HCT116 (cell line): Measurements from ENCODE around the gene APIP. TPM values are rescaled to one million over a fixed set of nuclear protein-coding genes. Genes with fewer than 3 reads are reported as not detected.

Source experiments
- ATAC-seq: fragments of 200-7000 bp; cut with Tn5 transposase; 2 replicates; pipeline ENCODE4 v1.9.1; 2020; ENCODE audit warnings: mild to moderate bottlenecking, moderate library complexity
- BruUV-seq: library from RNA; stranded (reverse); fragments of 400-500 nt; replicated peaks from 2 replicates; lab custom pipeline; 2021; lab: Mats Ljungman, UMichigan
- CTCF ChIA-PET: fragments of 300-600 bp; sonication (Branson Sonifier 250); formaldehyde crosslinking; loops from one replicate; lab custom pipeline; 2021; ENCODE audit warnings: antibody characterized with exemption; lab: Charles Lee
- POLR2A ChIA-PET: fragments of 300-600, 350-600 bp; sonication (Branson Sonifier 250); formaldehyde crosslinking; loops from one replicate; lab custom pipeline; 2021; ENCODE audit warnings: antibody characterized with exemption; lab: Charles Lee
- RAD21 ChIA-PET, 2 experiments: fragments of 300-600 bp; sonication (Branson Sonifier 250); formaldehyde crosslinking; loops; one replicate each; lab custom pipeline; 2023; ENCODE audit warnings: low total read pairs in 2 of 2; ENCODE audit not compliant: uncharacterized antibody in 2 of 2, unreplicated experiment in 2 of 2, low non-redundant PET in 1 of 2; lab: Charles Lee
- DNase-seq: peaks from one replicate; pipeline ENCODE4 v3.0.0-alpha.2; 2010; ENCODE audit warnings: low read depth, low spot score
- H2AFZ ChIP-seq: fragments of 200-600 bp; shearing (Covaris generic), sonication (generic); 2 replicates; pipeline ENCODE4 v1.6.1; 2017; ENCODE audit warnings: low read depth, mixed run types, mixed read lengths, antibody characterized with exemption, low read length; ENCODE audit not compliant: poor library complexity, severe bottlenecking
- H3K27ac ChIP-seq: 2 replicates; pipeline ENCODE4 v1.5.1; 2012; ENCODE audit warnings: low read depth, low read length
- H3K27me3 ChIP-seq: fragments of 200-600 bp; sonication (generic); 2 replicates; pipeline ENCODE4 v1.6.1; 2016; ENCODE audit warnings: mixed run types, low read length, mixed read lengths; ENCODE audit not compliant: insufficient read depth
- H3K36me3 ChIP-seq, 2 experiments: fragments of 200-500 bp in 1 of 2; fragments of 200-600 bp in 1 of 2; sonication (Bioruptor generic) in 1 of 2; sonication (generic) in 1 of 2; 2 replicates each; pipeline versions ENCODE4 v1.5.1 to v1.6.1; 2014 to 2016; ENCODE audit warnings: low read length in 2 of 2, inconsistent platforms in 1 of 2, mixed read lengths in 1 of 2, mixed run types in 1 of 2; ENCODE audit not compliant: insufficient read depth in 2 of 2, control insufficient read depth in 1 of 2
- H3K4me1 ChIP-seq, 2 experiments: fragments of 200-600 bp in 1 of 2; sonication (generic) in 1 of 2; 2 replicates each; pipeline versions ENCODE4 v1.5.1 to v1.6.1; 2012 to 2017; ENCODE audit warnings: low read length in 2 of 2, inconsistent platforms in 1 of 2, mild to moderate bottlenecking in 1 of 2, mixed read lengths in 1 of 2, mixed run types in 1 of 2, moderate library complexity in 1 of 2; ENCODE audit not compliant: insufficient read depth in 2 of 2, control insufficient read depth in 1 of 2
- H3K4me2 ChIP-seq: fragments of 200-600 bp; sonication (generic); 2 replicates; pipeline ENCODE4 v1.6.1; 2017; ENCODE audit warnings: mixed run types, low read length, mixed read lengths
- H3K4me3 ChIP-seq, 2 experiments: fragments of 200-600 bp in 1 of 2; sonication (generic) in 1 of 2; replicated peaks in 1 of 2; 2 replicates each; pipeline ENCODE4 v1.5.1; 2011 to 2016; ENCODE audit warnings: low read length in 2 of 2, control low read depth in 1 of 2, low read depth in 1 of 2, mild to moderate bottlenecking in 1 of 2, mixed read lengths in 1 of 2, mixed run types in 1 of 2
- H3K79me2 ChIP-seq: fragments of 200-600 bp; sonication (generic); 2 replicates; pipeline ENCODE4 v1.6.1; 2017; ENCODE audit warnings: mild to moderate bottlenecking, mixed run types, low read length, moderate library complexity, mixed read lengths; ENCODE audit not compliant: insufficient read depth
- H3K9ac ChIP-seq: fragments of 200-600 bp; sonication (generic); 2 replicates; pipeline ENCODE4 v1.6.1; 2016; ENCODE audit warnings: low read length, mixed read lengths
- H3K9me2 ChIP-seq: fragments of 200-600 bp; sonication (generic), shearing (Covaris generic); 2 replicates; pipeline ENCODE4 v1.6.1; 2017; ENCODE audit warnings: mixed run types, mild to moderate bottlenecking, moderate library complexity; ENCODE audit not compliant: insufficient read depth
- H3K9me3 ChIP-seq, 2 experiments: fragments of 200-500 bp in 1 of 2; fragments of 200-600 bp in 1 of 2; sonication (Bioruptor generic) in 1 of 2; sonication (generic) in 1 of 2; 2 replicates each; pipeline ENCODE4 v1.6.1; 2014 to 2017; ENCODE audit warnings: low read length in 2 of 2, mixed read lengths in 2 of 2, inconsistent platforms in 1 of 2, low read depth in 1 of 2, mild to moderate bottlenecking in 1 of 2, mixed run types in 1 of 2, moderate library complexity in 1 of 2; ENCODE audit not compliant: control insufficient read depth in 1 of 2, insufficient read depth in 1 of 2
- H4K20me1 ChIP-seq: fragments of 200-600 bp; sonication (generic), shearing (Covaris generic); 2 replicates; pipeline ENCODE4 v1.6.1; 2017; ENCODE audit warnings: mixed run types, mild to moderate bottlenecking, moderate library complexity; ENCODE audit not compliant: insufficient read depth
- ATF3 ChIP-seq: IDR thresholded peaks from 2 replicates; pipeline ENCODE4 v1.6.1; 2012
- CBX3 ChIP-seq: IDR thresholded peaks from 2 replicates; pipeline ENCODE4 v1.6.1; 2012; ENCODE audit warnings: low read depth
- CEBPB ChIP-seq: IDR thresholded peaks from 2 replicates; pipeline ENCODE4 v1.6.1; 2012; ENCODE audit warnings: low read depth
- CTCF ChIP-seq, 3 experiments: fragments of 200-600 bp in 1 of 3; sonication (generic) in 1 of 3; IDR thresholded peaks in 2 of 3; conservative IDR thresholded peaks in 1 of 3; 2 replicates each; pipeline ENCODE4 v1.5.1; 2012 to 2017; ENCODE audit warnings: low read depth in 2 of 3, low read length in 2 of 3, antibody characterized with exemption in 1 of 3, borderline replicate concordance in 1 of 3, control low read depth in 1 of 3, mild to moderate bottlenecking in 1 of 3, mixed read lengths in 1 of 3, mixed run types in 1 of 3, moderate library complexity in 1 of 3; ENCODE audit not compliant: insufficient read depth in 1 of 3
- EGR1 ChIP-seq: IDR thresholded peaks from 2 replicates; pipeline ENCODE4 v1.6.1; 2012; ENCODE audit warnings: low read depth
- ELF1 ChIP-seq: IDR thresholded peaks from 2 replicates; pipeline ENCODE4 v1.6.1; 2012; ENCODE audit warnings: low read depth, borderline replicate concordance
- EZH2 ChIP-seq: fragments of 200-600 bp; sonication (generic); IDR thresholded peaks from 2 replicates; pipeline ENCODE4 v1.6.1; 2017; ENCODE audit warnings: antibody characterized with exemption, mixed run types
- EZH2phosphoT487 ChIP-seq: fragments of 200-600 bp; IDR thresholded peaks from 2 replicates; pipeline ENCODE4 v1.6.1; 2018; ENCODE audit warnings: antibody characterized with exemption, borderline replicate concordance
- FOSL1 ChIP-seq: IDR thresholded peaks from 2 replicates; pipeline ENCODE4 v1.6.1; 2012; ENCODE audit warnings: low read depth
- JUND ChIP-seq: IDR thresholded peaks from 2 replicates; pipeline ENCODE4 v1.6.1; 2012
- MAX ChIP-seq: IDR thresholded peaks from 2 replicates; pipeline ENCODE4 v1.6.1; 2012
- POLR2AphosphoS5 ChIP-seq: IDR thresholded peaks from 2 replicates; pipeline ENCODE4 v1.6.1; 2011; ENCODE audit warnings: mild to moderate bottlenecking, low read depth, low read length, moderate library complexity
- RAD21 ChIP-seq: IDR thresholded peaks from 2 replicates; pipeline ENCODE4 v1.6.1; 2012; ENCODE audit warnings: low read depth, mild to moderate bottlenecking
- SP1 ChIP-seq: IDR thresholded peaks from 2 replicates; pipeline ENCODE4 v1.6.1; 2012; ENCODE audit warnings: low read depth
- SRF ChIP-seq: IDR thresholded peaks from 2 replicates; pipeline ENCODE4 v1.6.1; 2012; ENCODE audit warnings: low read depth
- TCF7L2 ChIP-seq: IDR thresholded peaks from 2 replicates; pipeline ENCODE4 v1.7.0; 2011; ENCODE audit warnings: borderline replicate concordance, inconsistent platforms; ENCODE audit not compliant: insufficient read depth, insufficient read length; ENCODE audit errors: extremely low read depth
- ZFX ChIP-seq: fragments of 450-650 bp; IDR thresholded peaks from 2 replicates; pipeline ENCODE4 v1.6.1; 2017
- ZNF274 ChIP-seq: fragments of 200-500 bp; sonication (Bioruptor generic); IDR thresholded peaks from 2 replicates; pipeline ENCODE4 v1.6.1; 2014; ENCODE audit warnings: mild to moderate bottlenecking, low read depth, low read length, inconsistent platforms
- intact Hi-C: fragments of 100-400 bp; cut with micrococcal nuclease; formaldehyde crosslinking; loops from 2 replicates; pipeline ENCODE4 v1.10.0; 2022
- total RNA-seq: library from RNA; stranded (reverse); gene quantifications from one replicate; pipeline ENCODE4 v1.2.1, GENCODE V29; 2021; ENCODE audit not compliant: unreplicated experiment

The APIP gene
- total RNA-seq, 1 experiment from 2014 or later: 41.2 TPM

- no peak for DNase-seq
- H3K79me2 ChIP-seq: no peaks in the 10 kb centered on the region
- BruUV-seq: no TSS peak
- H3K27ac ChIP-seq: no peak overlapping the region
- no peaks in the 10 kb centered on the region; a peak in 1 of 4 replicates for H3K9me3 ChIP-seq
- H2AFZ ChIP-seq: no peak overlapping the region
- intact Hi-C loops: no loop called here
- H3K4me3 ChIP-seq: no peak overlapping the region
- H4K20me1 ChIP-seq: no peaks in the 10 kb centered on the region
- RAD21 ChIA-PET: no interaction called here
- CTCF ChIA-PET: no interaction called here
- H3K9ac ChIP-seq: no peak overlapping the region
- no peak for TF ChIP-seq CBX3
- TF ChIP-seq ZNF274: no peak
- no peak for TF ChIP-seq POLR2AphosphoS5
- TF ChIP-seq CTCF (IDR thresholded peaks at IDR 0.05 in 2 of 3, conservative IDR thresholded peaks at IDR 0.05 in 1 of 3; ENCODE audit: borderline replicate concordance in 1 of 3, insufficient read depth in 1 of 3, low read depth in 2 of 3, low read length in 2 of 3): no peak
- no peak for TF ChIP-seq SP1
- TF ChIP-seq CEBPB: no peak
- no peak for TF ChIP-seq MAX
- no peak for TF ChIP-seq EZH2phosphoT487
- no peak for TF ChIP-seq EGR1
- no peak for TF ChIP-seq RAD21
- TF ChIP-seq ATF3: no peak
- TF ChIP-seq EZH2: no peak
- no peak for TF ChIP-seq ELF1
- no peak for TF ChIP-seq JUND
- TF ChIP-seq ZFX: no peak
- TF ChIP-seq SRF: no peak
- TF ChIP-seq FOSL1: no peak
- TF ChIP-seq TCF7L2: no peak
- TF ChIP-seq, all 23 proteins: peak for 0
- no peaks in the 10 kb centered on the region for H3K27me3 ChIP-seq
- H3K4me1 ChIP-seq: peaks cover 0 to 8% of the 10 kb centered on the region in 2 experiments; a peak in 1 of 4 replicates
- no peak for ATAC-seq
- no peaks in the 10 kb centered on the region for H3K9me2 ChIP-seq
- no peaks in the 10 kb centered on the region for H3K36me3 ChIP-seq
- H3K4me2 ChIP-seq: no peak overlapping the region
- POLR2A ChIA-PET: no interaction called here
These were observed 53.1 kb downstream of the APIP start for GRCh38 chr11:34863048-34863447.
